Thymus (tissue), 11 donors: ENCODE results near the gene DAB1. TPM values are rescaled to one million over a fixed set of nuclear protein-coding genes. Genes with fewer than 3 reads are reported as not detected.

Source experiments
- DNase-seq, 9 donors: peaks; one replicate each; pipeline ENCODE4 v3.0.0-alpha.2; 2013; ENCODE audit warnings: low spot score in 9 of 9, low read depth in 6 of 9, missing footprints in 1 of 9
- H3K27ac ChIP-seq, 2 donors: one replicate each; pipeline ENCODE4 v1.5.1; 2013; ENCODE audit warnings: control low read depth in 1 of 2, low read depth in 1 of 2, low read length in 1 of 2, mild to moderate bottlenecking in 1 of 2, moderate library complexity in 1 of 2
- H3K27me3 ChIP-seq, 2 donors: one replicate each; pipeline ENCODE4 v1.5.1; 2013; ENCODE audit warnings: low read length in 1 of 2; ENCODE audit not compliant: control insufficient read depth in 2 of 2, insufficient read depth in 1 of 2
- H3K36me3 ChIP-seq, 2 donors: one replicate each; pipeline ENCODE4 v1.5.1; 2013; ENCODE audit warnings: low read length in 1 of 2, mild to moderate bottlenecking in 1 of 2, moderate library complexity in 1 of 2; ENCODE audit not compliant: control insufficient read depth in 2 of 2, insufficient read depth in 2 of 2
- H3K4me1 ChIP-seq, 2 donors: one replicate each; pipeline ENCODE4 v1.5.1; 2013; ENCODE audit warnings: low read length in 2 of 2; ENCODE audit not compliant: control insufficient read depth in 2 of 2, insufficient read depth in 2 of 2
- H3K4me3 ChIP-seq, 2 donors: one replicate each; pipeline ENCODE4 v1.5.1; 2013; ENCODE audit warnings: low read length in 2 of 2, control low read depth in 1 of 2, mild to moderate bottlenecking in 1 of 2
- H3K9me3 ChIP-seq, 2 donors: one replicate each; pipeline ENCODE4 v1.5.1; 2013; ENCODE audit warnings: low read length in 1 of 2, mild to moderate bottlenecking in 1 of 2; ENCODE audit not compliant: control insufficient read depth in 2 of 2, insufficient read depth in 1 of 2
- WGBS: extraction: QIAGEN DNeasy Blood & Tissue Kit; methylation state at CpG from one replicate; pipeline ENCODE4 v1.1.7; 2013; 5-methylcytosine and 5-hydroxymethylcytosine counted together
- polyA plus RNA-seq: library from polyadenylated mRNA; stranded (reverse); fragments of 200-250 nt; gene quantifications from one replicate; pipeline ENCODE4 v1.2.3, GENCODE V29; 2013
- total RNA-seq: library from RNA; stranded (reverse); fragments of 120-200 nt; gene quantifications from one replicate; pipeline ENCODE4 v1.2.4, GENCODE V29; 2013
- donor health status: healthy.

The DAB1 gene
- total and polyA plus RNA-seq, 2 donors: 0.09 to 0.23 TPM

DNA sequence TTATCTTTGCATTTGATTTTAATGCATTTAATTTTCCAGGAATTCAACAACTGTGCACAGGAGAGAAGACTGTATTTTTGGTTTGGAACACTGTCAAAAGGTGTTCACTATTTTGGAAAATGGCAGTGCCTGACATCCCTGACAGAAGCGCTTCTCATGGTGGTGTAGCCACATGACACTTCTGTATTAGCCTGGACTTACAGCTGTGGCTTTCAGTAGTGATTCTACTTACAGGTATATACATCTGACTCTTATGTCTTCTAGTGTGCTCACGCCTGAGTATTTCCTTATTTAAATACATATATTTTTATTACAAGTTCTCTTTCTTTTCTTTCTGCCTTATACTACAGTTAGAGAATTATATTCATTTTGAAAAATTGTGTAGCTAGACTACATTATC, 405.7 kb downstream of the DAB1 start:
- no peaks in the 10 kb centered on the region for H3K36me3 ChIP-seq
- H3K9me3 ChIP-seq: no peaks in the 10 kb centered on the region
- no peak for DNase-seq
- no peak overlapping the region for H3K4me3 ChIP-seq
- 94% methylated on average over 2 of the region's 2 CpGs for WGBS
- no peak overlapping the region for H3K27ac ChIP-seq
- no peaks in the 10 kb centered on the region for H3K27me3 ChIP-seq
- no peaks in the 10 kb centered on the region for H3K4me1 ChIP-seq

DNA sequence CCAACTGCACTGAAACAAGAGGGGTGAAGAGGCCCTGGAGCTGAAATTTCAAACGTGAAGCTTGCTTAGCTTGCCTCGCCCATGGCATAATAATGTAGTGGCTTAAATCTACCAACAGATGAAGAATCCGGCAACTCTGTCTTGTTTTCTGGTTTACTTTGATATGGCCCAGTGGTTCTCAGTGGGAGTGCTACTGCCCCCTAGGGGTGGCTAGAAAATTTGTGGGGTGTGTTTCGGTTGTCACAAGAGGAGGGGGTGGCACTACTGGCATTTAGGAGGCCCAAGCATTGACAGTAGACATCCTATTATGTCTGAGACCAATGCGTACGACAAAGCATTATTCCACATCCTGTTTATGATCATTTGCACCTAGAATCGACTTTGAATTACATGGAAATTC, 406.1 kb downstream of the DAB1 start:
- H3K36me3 ChIP-seq: no peaks in the 10 kb centered on the region
- no peaks in the 10 kb centered on the region for H3K9me3 ChIP-seq
- H3K4me3 ChIP-seq: no peak overlapping the region
- no peaks in the 10 kb centered on the region for H3K4me1 ChIP-seq
- no peak overlapping the region for H3K27ac ChIP-seq
- no peak for DNase-seq
- WGBS: 84% methylated on average over 7 of the region's 7 CpGs
- H3K27me3 ChIP-seq: no peaks in the 10 kb centered on the region

DNA sequence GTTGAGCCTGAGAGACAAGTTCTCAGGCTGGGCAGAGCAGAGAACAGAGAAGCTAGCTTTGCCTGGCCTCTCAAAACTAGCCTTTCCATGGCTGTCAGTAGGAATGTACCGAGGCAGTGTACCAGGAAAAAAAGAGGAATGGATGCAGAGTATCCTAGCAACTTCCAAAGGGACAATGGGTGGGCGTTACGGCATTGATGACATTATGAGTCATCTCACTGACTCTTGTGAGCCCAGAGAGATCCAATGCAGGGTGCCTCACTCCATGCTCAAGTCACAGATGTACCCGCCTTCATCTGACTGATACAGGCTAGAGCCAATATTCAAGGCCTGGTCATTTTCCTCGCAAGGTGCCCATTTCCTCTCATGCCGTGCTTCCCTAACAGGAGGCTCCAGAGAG, 406.7 kb downstream of the DAB1 start:
- DNase-seq: no peak
- H3K4me1 ChIP-seq: no peaks in the 10 kb centered on the region
- no peaks in the 10 kb centered on the region for H3K9me3 ChIP-seq
- no peaks in the 10 kb centered on the region for H3K36me3 ChIP-seq
- no peak overlapping the region for H3K4me3 ChIP-seq
- no peak overlapping the region for H3K27ac ChIP-seq
- 93% methylated on average over 6 of the region's 6 CpGs for WGBS
- H3K27me3 ChIP-seq: no peaks in the 10 kb centered on the region

DNA sequence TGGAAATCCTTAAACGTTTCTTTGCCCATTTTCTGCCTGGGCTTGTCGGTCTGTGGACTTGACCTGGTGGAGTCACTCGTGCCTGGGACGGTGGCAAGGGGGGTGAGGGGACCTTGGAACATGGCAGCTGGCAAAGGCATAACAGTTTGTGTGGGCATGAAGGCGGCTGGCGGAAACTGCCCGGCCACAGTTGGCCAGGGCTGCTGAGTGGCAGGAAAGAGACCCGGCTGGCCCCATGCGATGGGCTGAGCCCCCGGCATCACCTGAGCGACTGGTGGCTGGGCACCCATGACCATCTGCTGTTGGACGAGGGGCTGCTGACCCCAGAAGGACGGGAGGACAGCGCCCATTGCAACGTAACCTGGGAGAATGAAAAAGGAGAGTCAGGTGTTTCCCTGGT, 408.8 kb downstream of the DAB1 start:
- WGBS: 94% methylated on average over 15 of the region's 15 CpGs
- no peak overlapping the region for H3K4me3 ChIP-seq
- no peaks in the 10 kb centered on the region for H3K9me3 ChIP-seq
- no peak overlapping the region for H3K27ac ChIP-seq
- no peaks in the 10 kb centered on the region for H3K4me1 ChIP-seq
- DNase-seq: no peak
- H3K36me3 ChIP-seq: no peaks in the 10 kb centered on the region
- H3K27me3 ChIP-seq: no peaks in the 10 kb centered on the region

DNA sequence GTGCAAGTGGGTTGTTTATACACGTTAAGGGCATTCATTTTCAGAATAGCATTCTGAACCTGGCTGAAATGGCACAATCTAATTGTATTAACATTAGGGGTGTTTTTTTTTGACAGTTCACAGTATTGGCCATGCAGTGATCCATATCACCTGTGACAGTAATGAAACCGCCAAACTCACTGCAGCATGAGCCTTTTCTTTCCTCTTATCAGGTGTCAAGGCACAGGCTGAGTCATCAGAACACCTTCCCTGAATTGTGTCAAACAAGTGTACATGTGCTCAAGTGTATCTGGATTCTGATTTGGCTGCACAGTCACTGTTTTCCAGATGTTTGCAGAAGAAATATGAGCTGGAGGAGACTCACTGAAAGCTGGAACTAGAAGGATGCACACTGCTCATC, 410.3 kb downstream of the DAB1 start:
- Histone ChIP-seq H3K27me3 (no peaks in the 10 kb centered on the region), H3K4me3 (no peak overlapping the region), H3K36me3 (no peaks in the 10 kb centered on the region), H3K9me3 (no peaks in the 10 kb centered on the region), H3K27ac (no peak overlapping the region), H3K4me1 (no peaks in the 10 kb centered on the region)
- 80% methylated on average over 2 of the region's 2 CpGs for WGBS
- DNase-seq: peak in 2 of 9 donors; percentile 2 to 9

DNA sequence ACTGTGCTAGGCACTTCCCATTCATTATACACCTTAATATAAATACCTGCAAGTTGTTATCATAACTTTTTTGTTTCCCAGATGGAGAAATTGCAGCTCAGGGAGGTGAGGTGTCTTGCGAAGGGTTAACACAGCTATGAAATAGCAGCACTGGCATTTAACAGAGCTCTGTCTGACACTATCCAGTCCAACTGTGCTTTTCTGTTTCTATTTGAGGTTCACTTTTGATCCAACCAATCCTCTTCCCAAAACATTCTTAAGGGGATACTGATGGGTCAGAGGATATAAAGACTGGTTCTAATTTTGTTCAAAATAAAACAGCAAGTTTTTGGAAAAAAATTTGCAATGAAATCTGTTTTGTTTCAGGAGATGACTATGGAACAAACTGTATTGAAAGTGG, 411.5 kb downstream of the DAB1 start:
- Histone ChIP-seq H3K36me3 (no peaks in the 10 kb centered on the region), H3K27ac (no peak overlapping the region), H3K27me3 (no peaks in the 10 kb centered on the region), H3K4me3 (no peak overlapping the region), H3K4me1 (no peaks in the 10 kb centered on the region), H3K9me3 (no peaks in the 10 kb centered on the region)
- no peak for DNase-seq
- 97% methylated on average over 1 of the region's 1 CpG for WGBS

DNA sequence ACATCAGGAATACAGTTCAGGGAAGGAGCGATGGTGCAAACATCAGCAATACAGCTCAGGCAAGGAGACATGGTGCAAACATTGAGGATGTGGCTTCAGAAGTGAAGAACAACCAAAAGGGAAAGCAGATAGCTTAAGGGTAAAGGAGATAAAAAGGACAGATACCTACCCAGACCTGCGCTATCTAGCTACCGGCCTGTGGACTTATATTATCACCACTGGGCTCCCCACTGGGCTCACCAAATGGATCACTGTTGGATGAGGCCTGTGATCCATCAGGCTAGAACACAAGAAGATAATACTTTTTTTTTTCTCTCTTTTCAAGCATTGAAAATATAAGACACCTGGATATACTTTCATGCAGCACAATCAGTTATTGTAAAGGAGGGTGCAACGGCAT, 413.3 kb downstream of the DAB1 start:
- Histone ChIP-seq H3K9me3 (no peaks in the 10 kb centered on the region), H3K27ac (no peak overlapping the region), H3K36me3 (no peaks in the 10 kb centered on the region), H3K4me1 (no peaks in the 10 kb centered on the region), H3K27me3 (no peaks in the 10 kb centered on the region), H3K4me3 (no peak overlapping the region)
- DNase-seq: no peak
- WGBS: 90% methylated on average over 4 of the region's 4 CpGs

DNA sequence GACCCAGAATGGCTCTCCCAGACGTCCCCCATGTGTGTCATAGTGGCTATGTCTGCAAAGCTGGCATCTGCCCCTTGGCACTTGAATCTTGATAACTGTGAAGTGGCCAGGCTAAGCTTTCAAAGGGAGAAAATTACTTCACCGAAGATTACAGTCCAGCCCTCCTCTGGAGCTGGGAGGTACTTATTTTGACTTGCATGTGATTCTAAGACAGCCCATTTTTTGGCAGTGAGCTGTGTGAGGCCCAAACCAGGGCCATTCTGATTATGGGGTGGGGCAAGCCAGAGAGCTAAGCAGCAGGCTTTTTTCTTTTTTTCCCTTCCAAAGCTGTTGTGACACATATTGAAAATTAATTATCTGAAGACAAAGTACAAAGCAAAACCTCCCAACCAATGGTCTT, 415.9 kb downstream of the DAB1 start:
- H3K27me3 ChIP-seq: no peaks in the 10 kb centered on the region
- no peak overlapping the region for H3K27ac ChIP-seq
- H3K4me3 ChIP-seq: no peak overlapping the region
- WGBS: 83% methylated on average over 2 of the region's 2 CpGs
- H3K4me1 ChIP-seq: no peaks in the 10 kb centered on the region
- DNase-seq: no peak
- no peaks in the 10 kb centered on the region for H3K36me3 ChIP-seq
- no peaks in the 10 kb centered on the region for H3K9me3 ChIP-seq

DNA sequence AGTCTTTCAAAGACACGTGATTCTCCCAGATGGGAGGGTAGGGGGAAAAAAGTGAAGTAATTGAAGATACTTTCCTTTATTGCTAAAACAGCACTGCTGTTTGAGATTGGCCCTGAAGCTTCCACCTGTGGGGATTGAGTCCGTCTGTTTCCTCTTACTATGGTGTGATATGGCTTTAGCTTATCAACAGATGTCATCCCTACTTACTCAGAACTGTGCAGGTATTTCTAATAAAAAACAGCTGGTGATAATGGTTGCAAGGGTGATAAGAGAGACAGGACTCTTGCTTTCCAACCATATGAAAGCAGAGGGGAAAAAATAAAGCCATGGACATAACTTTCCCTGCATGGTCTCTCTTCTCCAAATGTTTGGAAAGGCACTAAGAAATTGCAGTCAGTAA, 416.4 kb downstream of the DAB1 start:
- no peak overlapping the region for H3K4me3 ChIP-seq
- no peaks in the 10 kb centered on the region for H3K36me3 ChIP-seq
- H3K27ac ChIP-seq: no peak overlapping the region
- H3K4me1 ChIP-seq: no peaks in the 10 kb centered on the region
- no peaks in the 10 kb centered on the region for H3K27me3 ChIP-seq
- DNase-seq: no peak
- no peaks in the 10 kb centered on the region for H3K9me3 ChIP-seq
- 88% methylated on average over 2 of the region's 2 CpGs for WGBS
